HepG2 (cell line): ENCODE measurements around the gene MSRB3. TPM values are rescaled to one million over a fixed set of nuclear protein-coding genes. Genes with fewer than 3 reads are reported as not detected.
A peak's percentile ranks its signal among the peaks of the same experiment; 100 is the strongest.

Source experiments
- ATAC-seq: fragments of 200-7000 bp; cut with Tn5 transposase; 3 replicates; pipeline ENCODE4 v1.9.1; 2020; ENCODE audit warnings: mild to moderate bottlenecking, moderate library complexity
- BruUV-seq: library from RNA; stranded (reverse); fragments of 400-500 nt; replicated peaks from 2 replicates; lab custom pipeline; 2021; lab: Mats Ljungman, UMichigan
- CTCF ChIA-PET: fragments of 300-600 bp; formaldehyde crosslinking; extraction: SDS; loops from one replicate; lab custom pipeline; 2021; ENCODE audit warnings: low total read pairs, inconsistent platforms, low intra/inter-chr PET ratio; lab: Yijun Ruan, JAX
- POLR2A ChIA-PET: fragments of 350-600 bp; sonication (Branson Sonifier 250); formaldehyde crosslinking; loops from one replicate; lab custom pipeline; 2020; ENCODE audit warnings: antibody characterized with exemption, inconsistent platforms; lab: Yijun Ruan, JAX
- DNase-seq: peaks from one replicate; pipeline ENCODE4 v3.0.0-alpha.2; 2015; ENCODE audit warnings: low spot score
- FAIRE-seq: peaks from 3 replicates; lab custom pipeline; 2011; peaks lifted over from hg19 to GRCh38; lab: Jason Lieb, UNC
- H2AFZ ChIP-seq: one replicate; pipeline ENCODE4 v1.6.1; 2011; ENCODE audit warnings: low read length, inconsistent platforms
- H3K27ac ChIP-seq: fragments of 300-600 bp; 3 replicates; pipeline ENCODE4 v1.8.0; 2011; ENCODE audit warnings: mixed run types, mild to moderate bottlenecking, mixed read lengths, low read length, inconsistent platforms; ENCODE audit not compliant: insufficient read depth; ENCODE audit errors: extremely low read length
- H3K27me3 ChIP-seq, 2 experiments: fragments of 200-600 bp in 1 of 2; 2 replicates in 1 of 2; 3 replicates in 1 of 2; pipeline versions ENCODE4 v1.6.0 to v1.8.0; 2011; ENCODE audit warnings: low read length in 2 of 2, mild to moderate bottlenecking in 2 of 2, moderate library complexity in 2 of 2, inconsistent platforms in 1 of 2; ENCODE audit not compliant: insufficient read depth in 2 of 2, control insufficient read depth in 1 of 2
- H3K36me3 ChIP-seq, 2 experiments: fragments of 200-600 bp in 1 of 2; replicated peaks in 1 of 2; 2 replicates in 1 of 2; 3 replicates in 1 of 2; pipeline versions ENCODE4 v1.5.1 to v1.8.0; 2011; ENCODE audit warnings: low read length in 2 of 2, inconsistent platforms in 1 of 2; ENCODE audit not compliant: insufficient read depth in 2 of 2, control insufficient read depth in 1 of 2
- H3K4me1 ChIP-seq: 2 replicates; pipeline ENCODE4 v1.5.1; 2012; ENCODE audit warnings: low read length, inconsistent platforms; ENCODE audit not compliant: insufficient read depth
- H3K4me2 ChIP-seq: 2 replicates; pipeline ENCODE4 v1.6.0; 2011; ENCODE audit warnings: low read depth, low read length, inconsistent platforms
- H3K4me3 ChIP-seq, 3 experiments: fragments of 200-600 bp in 1 of 3; sonication (generic), shearing (Covaris generic) in 1 of 3; replicated peaks in 1 of 3; 2 replicates each; pipeline ENCODE4 v1.5.1; 2011 to 2016; ENCODE audit warnings: low read length in 3 of 3, inconsistent platforms in 2 of 3, low read depth in 2 of 3, mild to moderate bottlenecking in 2 of 3, control low read depth in 1 of 3, mixed read lengths in 1 of 3; ENCODE audit not compliant: insufficient read depth in 1 of 3
- H3K79me2 ChIP-seq: one replicate; pipeline ENCODE4 v1.6.1; 2011; ENCODE audit warnings: low read length, inconsistent platforms; ENCODE audit not compliant: insufficient read depth
- H3K9ac ChIP-seq: 2 replicates; pipeline ENCODE4 v1.6.0; 2011; ENCODE audit warnings: mild to moderate bottlenecking, low read depth, low read length, inconsistent platforms; ENCODE audit not compliant: insufficient read depth
- H3K9me3 ChIP-seq: 2 replicates; pipeline ENCODE4 v1.5.1; 2012; ENCODE audit warnings: mild to moderate bottlenecking, low read length
- H4K20me1 ChIP-seq: 2 replicates; pipeline ENCODE4 v1.6.0; 2011; ENCODE audit warnings: inconsistent platforms, mild to moderate bottlenecking, low read length, moderate library complexity; ENCODE audit not compliant: insufficient read depth
- BORCS8-MEF2B ChIP-seq: sonication (generic); formaldehyde crosslinking; IDR thresholded peaks from 2 replicates; pipeline ENCODE4 v1.8.0; 2022; ENCODE audit warnings: mild to moderate bottlenecking, missing genetic modification reagents
- CREB1 ChIP-seq, 2 experiments: fragments of 450-650 bp in 1 of 2; IDR thresholded peaks; 2 replicates each; pipeline ENCODE4 v1.6.1; 2016 to 2017; ENCODE audit warnings: control low read depth in 1 of 2, mild to moderate bottlenecking in 1 of 2, missing compliant biosample characterization in 1 of 2, missing genetic modification characterization in 1 of 2
- SPEN ChIP-seq: sonication (generic); formaldehyde crosslinking; IDR thresholded peaks from 2 replicates; pipeline ENCODE4 v1.5.1; 2020; ENCODE audit warnings: low read depth, mild to moderate bottlenecking, missing genetic modification reagents
- WGBS: methylation state at CpG from one replicate; pipeline ENCODE4 v1.1.6; 2017; ENCODE audit warnings: low lambda C conversion rate; 5-methylcytosine and 5-hydroxymethylcytosine counted together
- in situ Hi-C: cut with HindIII; loops from 2 replicates; pipeline ENCODE4 v1.10.0; 2017; ENCODE audit warnings: low pct_unique_long_range_greater_than_20kb; ENCODE audit not compliant: extremely low pct_ligation_motif_present
- intact Hi-C: fragments of 100-400 bp; cut with micrococcal nuclease; formaldehyde crosslinking; loops from one replicate; pipeline ENCODE4 v1.10.0; 2022; ENCODE audit not compliant: unreplicated experiment
- polyA plus RNA-seq, 8 experiments: library from polyadenylated mRNA; depleted of rRNA in 3 of 8; stranded (reverse) in 7 of 8; unstranded in 1 of 8; fragments of >200 nt; fragmentation: Illumina TruSeq in 4 of 8; extraction: Trizol in 4 of 8; gene quantifications; 2 replicates each; pipeline versions ENCODE4 v1.2.1 to v1.2.3, GENCODE V29; 2011 to 2016; ENCODE audit warnings: low read depth in 4 of 8, missing spikeins in 1 of 8, mixed read lengths in 1 of 8; ENCODE audit not compliant: insufficient read depth in 1 of 8
- total RNA-seq, 5 experiments: library from RNA; depleted of rRNA; stranded (reverse); fragments of >200 nt; fragmentation: Illumina TruSeq; extraction: Trizol; gene quantifications; 2 replicates each; pipeline ENCODE4 v1.2.3, GENCODE V29; 2016; ENCODE audit warnings: low read depth in 1 of 5

MSRB3 gene
- total and polyA plus RNA-seq, 2 of the 13 experiments (the other 11 are each of a cell fraction or from before 2014, with no cell fraction given), result 1.5 to 1.9 TPM

DNA sequence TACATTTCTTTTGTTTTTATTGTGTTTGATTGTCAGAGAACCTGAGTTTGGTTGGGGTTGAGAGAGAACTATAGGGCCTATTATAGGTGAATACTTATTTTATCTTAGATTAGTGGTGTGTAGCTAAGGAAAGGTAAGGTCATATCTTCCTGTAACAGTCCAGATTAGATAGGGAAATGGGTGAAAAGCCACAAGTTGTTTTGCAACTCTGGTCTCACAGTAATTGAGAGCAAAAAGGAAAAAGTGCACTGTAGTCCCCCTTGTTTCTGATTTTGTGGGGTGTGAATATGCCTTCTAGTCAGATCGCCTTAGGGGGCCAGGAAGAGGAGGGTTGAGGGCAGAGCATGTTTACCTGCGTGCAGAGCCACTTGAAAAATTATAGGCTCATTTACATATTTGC lies 8.9 kb downstream of the MSRB3 start:
- no peaks in the 10 kb centered on the region for H3K4me1 ChIP-seq
- intact Hi-C loops (no loop called here), in situ Hi-C loops (no loop called here)
- H3K36me3 ChIP-seq, result no peaks in the 10 kb centered on the region
- ATAC-seq (no peak), FAIRE-seq (no peak), DNase-seq (no peak)
- BruUV-seq, result no TSS peak
- 93% methylated on average over 2 of the region's 2 CpGs for WGBS
- no peak overlapping the region for H3K9ac ChIP-seq
- no peak overlapping the region for H2AFZ ChIP-seq
- no peaks in the 10 kb centered on the region for H3K9me3 ChIP-seq
- POLR2A ChIA-PET, result no interaction called here
- no peaks in the 10 kb centered on the region for H3K27me3 ChIP-seq
- no peak for TF ChIP-seq BORCS8-MEF2B (CRISPR knock-in tag)
- no peaks in the 10 kb centered on the region for H4K20me1 ChIP-seq
- no peak overlapping the region for H3K27ac ChIP-seq
- no peaks in the 10 kb centered on the region for H3K79me2 ChIP-seq
- CTCF ChIA-PET, result no interaction called here
- H3K4me2 ChIP-seq, result no peak overlapping the region
- H3K4me3 ChIP-seq, result no peak overlapping the region

GRCh38 chr12:65292241-65292640 lies 13.8 kb downstream of the MSRB3 start:
- DNase-seq (no peak), ATAC-seq (no peak), FAIRE-seq (no peak)
- Histone ChIP-seq H3K36me3 (no peaks in the 10 kb centered on the region), H3K79me2 (no peaks in the 10 kb centered on the region), H3K9ac (no peak overlapping the region), H3K27me3 (no peaks in the 10 kb centered on the region), H3K4me1 (no peaks in the 10 kb centered on the region), H3K4me3 (no peak overlapping the region), H3K27ac (no peak overlapping the region), H4K20me1 (no peaks in the 10 kb centered on the region), H3K9me3 (no peaks in the 10 kb centered on the region), H3K4me2 (no peak overlapping the region), H2AFZ (no peak overlapping the region)
- ChIA-PET POLR2A (no interaction called here), CTCF (no interaction called here)
- 57% methylated on average over 2 of the region's 2 CpGs for WGBS
- no TSS peak for BruUV-seq
- no peak for TF ChIP-seq SPEN
- TF ChIP-seq CREB1 (IDR thresholded peaks at IDR 0.05), result peak; percentile 68
- no peak for TF ChIP-seq CREB1 (CRISPR knock-in tag; IDR thresholded peaks at IDR 0.05)
- intact Hi-C loops (no loop called here), in situ Hi-C loops (no loop called here)
